Trophoblast cell (in vitro differentiated cells and primary cell): ENCODE results near the gene OR5K3.
"Not testable (repeated sequence)": the region's sequence is repeated elsewhere in the genome, so short reads cannot be mapped to it uniquely, and the experiment has no call there.

Experiments
- DNase-seq, 2 donors: peaks; one replicate each; pipeline ENCODE4 v3.0.0-alpha.2; 2016
- H2AFZ ChIP-seq: 2 replicates; pipeline ENCODE4 v1.6.1; 2013; ENCODE audit warnings: low read length, moderate library complexity, mild to moderate bottlenecking; ENCODE audit not compliant: insufficient read depth, poor library complexity
- H2AK5ac ChIP-seq: 2 replicates; pipeline ENCODE4 v1.6.1; 2013; ENCODE audit warnings: mild to moderate bottlenecking, low read length
- H2BK120ac ChIP-seq: 2 replicates; pipeline ENCODE4 v1.6.1; 2013; ENCODE audit warnings: low read length, mild to moderate bottlenecking, moderate library complexity; ENCODE audit not compliant: insufficient read depth, poor library complexity
- H2BK12ac ChIP-seq: 2 replicates; pipeline ENCODE4 v1.6.1; 2013; ENCODE audit warnings: mild to moderate bottlenecking, low read length, moderate library complexity
- H2BK5ac ChIP-seq: 2 replicates; pipeline ENCODE4 v1.6.1; 2013; ENCODE audit warnings: low read length, low read depth, moderate library complexity, mild to moderate bottlenecking; ENCODE audit not compliant: poor library complexity
- H3K14ac ChIP-seq: 2 replicates; pipeline ENCODE4 v1.6.1; 2013; ENCODE audit warnings: mild to moderate bottlenecking, low read length
- H3K18ac ChIP-seq: 2 replicates; pipeline ENCODE4 v1.6.1; 2013; ENCODE audit warnings: mild to moderate bottlenecking, low read length
- H3K23ac ChIP-seq: 2 replicates; pipeline ENCODE4 v1.6.1; 2013; ENCODE audit warnings: low read length
- H3K27ac ChIP-seq: 2 replicates; pipeline ENCODE4 v1.5.1; 2013; ENCODE audit warnings: low read depth, mild to moderate bottlenecking, inconsistent platforms, low read length, moderate library complexity
- H3K27me3 ChIP-seq: 2 replicates; pipeline ENCODE4 v1.6.1; 2013; ENCODE audit warnings: inconsistent platforms, mild to moderate bottlenecking, low read length, moderate library complexity; ENCODE audit not compliant: insufficient read depth
- H3K36me3 ChIP-seq, 2 experiments: 1 replicate in 1 of 2; 2 replicates in 1 of 2; pipeline ENCODE4 v1.6.1; 2013; ENCODE audit warnings: low read length in 2 of 2, mild to moderate bottlenecking in 2 of 2, moderate library complexity in 1 of 2; ENCODE audit not compliant: insufficient read depth in 2 of 2, control insufficient read depth in 1 of 2
- H3K4ac ChIP-seq: 2 replicates; pipeline ENCODE4 v1.6.1; 2013; ENCODE audit warnings: low read depth, mild to moderate bottlenecking, low read length, moderate library complexity
- H3K4me1 ChIP-seq, 2 experiments: 1 replicate in 1 of 2; 2 replicates in 1 of 2; pipeline ENCODE4 v1.6.1; 2013; ENCODE audit warnings: low read length in 2 of 2, mild to moderate bottlenecking in 2 of 2, moderate library complexity in 1 of 2; ENCODE audit not compliant: insufficient read depth in 2 of 2, control insufficient read depth in 1 of 2
- H3K4me2 ChIP-seq: 2 replicates; pipeline ENCODE4 v1.6.1; 2013; ENCODE audit warnings: inconsistent platforms, mild to moderate bottlenecking, low read length, moderate library complexity
- H3K4me3 ChIP-seq: 2 replicates; pipeline ENCODE4 v1.5.1; 2013; ENCODE audit warnings: mild to moderate bottlenecking, low read depth, low read length, inconsistent platforms
- H3K79me1 ChIP-seq: one replicate; pipeline ENCODE4 v1.6.1; 2013; ENCODE audit warnings: low read length
- H3K79me2 ChIP-seq: 2 replicates; pipeline ENCODE4 v1.6.1; 2013; ENCODE audit warnings: low read length, mild to moderate bottlenecking; ENCODE audit not compliant: control insufficient read depth, insufficient read depth, poor library complexity
- H3K9ac ChIP-seq: 2 replicates; pipeline ENCODE4 v1.6.1; 2013; ENCODE audit warnings: mild to moderate bottlenecking, low read length
- H3K9me3 ChIP-seq: 2 replicates; pipeline ENCODE4 v1.6.1; 2013; ENCODE audit warnings: low read depth, mild to moderate bottlenecking, control low read depth, inconsistent platforms, low read length; ENCODE audit not compliant: insufficient read depth
- H4K12ac ChIP-seq: 2 replicates; pipeline ENCODE4 v1.6.1; 2013; ENCODE audit warnings: low read depth, mild to moderate bottlenecking, low read length, moderate library complexity
- H4K8ac ChIP-seq: 2 replicates; pipeline ENCODE4 v1.6.1; 2013; ENCODE audit warnings: low read depth, mild to moderate bottlenecking, low read length, moderate library complexity
- H4K91ac ChIP-seq: one replicate; pipeline ENCODE4 v1.6.1; 2013; ENCODE audit warnings: low read depth, mild to moderate bottlenecking, low read length, moderate library complexity
- WGBS: extraction: QIAGEN DNeasy Blood & Tissue Kit; methylation state at CpG from one replicate; pipeline ENCODE4 v1.1.7; 2013; ENCODE audit warnings: missing lambda C conversion rate; ENCODE audit not compliant: insufficient read length, insufficient coverage; ENCODE audit errors: extremely low coverage; 5-methylcytosine and 5-hydroxymethylcytosine counted together

Gene OR5K3

GRCh38 chr3:98396482-98396881, 6.0 kb downstream of the OR5K3 start:
- not testable (repeated sequence) for H3K27me3 ChIP-seq, H3K14ac ChIP-seq, H3K27ac ChIP-seq, H2AFZ ChIP-seq, H3K9me3 ChIP-seq, H3K4me2 ChIP-seq, H3K23ac ChIP-seq, H2BK5ac ChIP-seq, H2AK5ac ChIP-seq, H3K4ac ChIP-seq, H2BK12ac ChIP-seq, H3K4me3 ChIP-seq, H3K4me1 ChIP-seq, H4K8ac ChIP-seq, H3K18ac ChIP-seq, H4K12ac ChIP-seq, H4K91ac ChIP-seq, H3K79me1 ChIP-seq, H2BK120ac ChIP-seq, H3K79me2 ChIP-seq, H3K9ac ChIP-seq, DNase-seq, H3K36me3 ChIP-seq
- no CpG with 5 or more reads among the region's 4 CpGs for WGBS

- Histone ChIP-seq H3K79me1 (no peaks in the 10 kb centered on the region), H3K9ac (no peak overlapping the region), H3K79me2 (no peaks in the 10 kb centered on the region), H2BK120ac (no peak overlapping the region), H3K4me1 (no peaks in the 10 kb centered on the region), H2AFZ (no peak overlapping the region), H3K9me3 (peaks cover 5% of the 10 kb centered on the region), H2BK5ac (no peak overlapping the region), H3K4ac (no peak overlapping the region), H3K14ac (no peak overlapping the region), H4K12ac (no peak overlapping the region), H2AK5ac (no peak overlapping the region), H3K36me3 (no peaks in the 10 kb centered on the region), H3K27ac (no peak overlapping the region), H3K27me3 (no peaks in the 10 kb centered on the region), H3K4me3 (no peak overlapping the region), H2BK12ac (no peak overlapping the region), H3K18ac (no peak overlapping the region), H4K8ac (no peak overlapping the region), H3K23ac (no peak overlapping the region), H3K4me2 (no peak overlapping the region), H4K91ac (no peak overlapping the region)
- no peak for DNase-seq
These were observed 8.0 kb downstream of the OR5K3 start for GRCh38 chr3:98398513-98398912.

- Histone ChIP-seq H3K9ac (no peak overlapping the region), H4K12ac (no peak overlapping the region), H3K27ac (no peak overlapping the region), H3K36me3 (no peaks in the 10 kb centered on the region), H3K18ac (no peak overlapping the region), H3K4me1 (no peaks in the 10 kb centered on the region), H2BK120ac (no peak overlapping the region), H4K91ac (no peak overlapping the region), H2AFZ (no peak overlapping the region), H4K8ac (no peak overlapping the region), H3K4ac (no peak overlapping the region), H3K79me2 (no peaks in the 10 kb centered on the region), H3K23ac (no peak overlapping the region), H3K9me3 (peaks cover 5% of the 10 kb centered on the region), H3K14ac (no peak overlapping the region), H2BK12ac (no peak overlapping the region), H3K4me2 (no peak overlapping the region), H3K79me1 (no peaks in the 10 kb centered on the region), H3K4me3 (no peak overlapping the region), H2BK5ac (no peak overlapping the region), H2AK5ac (no peak overlapping the region), H3K27me3 (no peaks in the 10 kb centered on the region)
- DNase-seq = no peak
- no CpG with 5 or more reads among the region's 1 CpG for WGBS
These were observed 12.0 kb downstream of the OR5K3 start for GRCh38 chr3:98402507-98402906.

- Histone ChIP-seq H3K27ac (no peak overlapping the region), H3K79me1 (no peaks in the 10 kb centered on the region), H3K27me3 (no peaks in the 10 kb centered on the region), H4K91ac (no peak overlapping the region), H3K4me1 (no peaks in the 10 kb centered on the region), H2BK5ac (no peak overlapping the region), H2AFZ (no peak overlapping the region), H3K79me2 (no peaks in the 10 kb centered on the region), H3K9ac (no peak overlapping the region), H2AK5ac (no peak overlapping the region), H4K8ac (no peak overlapping the region), H2BK12ac (no peak overlapping the region), H3K4me2 (no peak overlapping the region), H3K4ac (no peak overlapping the region), H3K36me3 (no peaks in the 10 kb centered on the region), H3K14ac (no peak overlapping the region), H3K9me3 (peaks cover 5% of the 10 kb centered on the region), H3K23ac (no peak overlapping the region), H4K12ac (no peak overlapping the region), H3K18ac (no peak overlapping the region), H3K4me3 (no peak overlapping the region), H2BK120ac (no peak overlapping the region)
- DNase-seq = no peak
These were observed 13.5 kb downstream of the OR5K3 start for GRCh38 chr3:98404010-98404409.

- no peak overlapping the region for H4K12ac ChIP-seq
- WGBS = no CpG with 5 or more reads among the region's 2 CpGs
- no peak overlapping the region for H3K4me3 ChIP-seq
- no peaks in the 10 kb centered on the region for H3K79me2 ChIP-seq
- H3K79me1 ChIP-seq = no peaks in the 10 kb centered on the region
- no peak overlapping the region for H2BK5ac ChIP-seq
- no peak overlapping the region for H3K4ac ChIP-seq
- H3K27ac ChIP-seq = no peak overlapping the region
- no peaks in the 10 kb centered on the region for H3K36me3 ChIP-seq
- H4K91ac ChIP-seq = no peak overlapping the region
- H3K4me1 ChIP-seq = no peaks in the 10 kb centered on the region
- no peaks in the 10 kb centered on the region for H3K27me3 ChIP-seq
- peaks cover 5% of the 10 kb centered on the region for H3K9me3 ChIP-seq
- H2AK5ac ChIP-seq = no peak overlapping the region
- H2BK12ac ChIP-seq = no peak overlapping the region
- DNase-seq = no peak
- no peak overlapping the region for H3K23ac ChIP-seq
- H4K8ac ChIP-seq = no peak overlapping the region
- H3K14ac ChIP-seq = no peak overlapping the region
- H3K9ac ChIP-seq = no peak overlapping the region
- H2BK120ac ChIP-seq = no peak overlapping the region
- no peak overlapping the region for H3K18ac ChIP-seq
- no peak overlapping the region for H3K4me2 ChIP-seq
- H2AFZ ChIP-seq = no peak overlapping the region
These were observed 15.6 kb downstream of the OR5K3 start for GRCh38 chr3:98406034-98406433.
